Activated CD4-positive, alpha-beta T cell treated with anti-CD3 and anti-CD28 coated beads, Interleukin-2, amount 10 ng/mL, durations not matched to agents 7 days and 5 days (primary cell): Measurements from ENCODE around the gene POR. TPM values are rescaled to one million over a fixed set of nuclear protein-coding genes. Genes with fewer than 3 reads are reported as not detected.
A peak's percentile ranks its signal among the peaks of the same experiment; 100 is the strongest.
"Not testable (repeated sequence)": the region's sequence is repeated elsewhere in the genome, so short reads cannot be mapped to it uniquely, and the experiment has no call there.

ENCODE experiments used
- CTCF ChIA-PET: fragments of 350-600 bp; sonication (Branson Sonifier 250); formaldehyde crosslinking; loops from one replicate; lab custom pipeline; 2021; ENCODE audit warnings: antibody characterized with exemption; lab: Charles Lee
- POLR2A ChIA-PET: fragments of 350-600 bp; sonication (Branson Sonifier 250); formaldehyde crosslinking; loops from one replicate; lab custom pipeline; 2021; ENCODE audit warnings: antibody characterized with exemption; lab: Charles Lee
- DNase-seq: peaks from one replicate; pipeline ENCODE4 v3.0.0-alpha.2; 2020
- H3K27ac Mint-ChIP-seq: one replicate; pipeline ENCODE4 v1.8.0; 2021; ENCODE audit warnings: mild to moderate bottlenecking, moderate library complexity, mixed read lengths
- H3K27me3 Mint-ChIP-seq: one replicate; pipeline ENCODE4 v1.8.0; 2021; ENCODE audit warnings: mixed read lengths
- H3K36me3 Mint-ChIP-seq: one replicate; pipeline ENCODE4 v1.8.0; 2021; ENCODE audit warnings: low read depth, mixed read lengths
- H3K4me1 Mint-ChIP-seq: one replicate; pipeline ENCODE4 v1.8.0; 2021; ENCODE audit warnings: mixed read lengths
- H3K4me3 Mint-ChIP-seq: one replicate; pipeline ENCODE4 v1.8.0; 2021; ENCODE audit warnings: mild to moderate bottlenecking, moderate library complexity, mixed read lengths
- H3K9me3 Mint-ChIP-seq: one replicate; pipeline ENCODE4 v1.8.0; 2021; ENCODE audit warnings: mixed read lengths
- total RNA-seq, 2 experiments: library from RNA; stranded (reverse); gene quantifications; one replicate each; pipeline ENCODE4 v1.2.3, GENCODE V29; 2021

Gene POR
- total RNA-seq, 2 experiments from 2014 or later, result 29.9 to 37.1 TPM

- ChIA-PET POLR2A (no interaction called here), CTCF (interaction anchor here (1.0 kb wide), 1 partner anchor 123 kb away, joined by 3 read pairs; no protein-coding TSS in a partner anchor)
- no peak overlapping the region for H3K27ac Mint-ChIP-seq
- H3K4me1 Mint-ChIP-seq, result peaks cover 22% of the 10 kb centered on the region
- H3K36me3 Mint-ChIP-seq, result peaks cover 3% of the 10 kb centered on the region
- DNase-seq, result no peak
- no peaks in the 10 kb centered on the region for H3K27me3 Mint-ChIP-seq
- H3K9me3 Mint-ChIP-seq, result no peaks in the 10 kb centered on the region
- H3K4me3 Mint-ChIP-seq, result no peak overlapping the region
These were observed 38.7 kb upstream of the POR start for GRCh38 chr7:75876126-75876881.

DNA sequence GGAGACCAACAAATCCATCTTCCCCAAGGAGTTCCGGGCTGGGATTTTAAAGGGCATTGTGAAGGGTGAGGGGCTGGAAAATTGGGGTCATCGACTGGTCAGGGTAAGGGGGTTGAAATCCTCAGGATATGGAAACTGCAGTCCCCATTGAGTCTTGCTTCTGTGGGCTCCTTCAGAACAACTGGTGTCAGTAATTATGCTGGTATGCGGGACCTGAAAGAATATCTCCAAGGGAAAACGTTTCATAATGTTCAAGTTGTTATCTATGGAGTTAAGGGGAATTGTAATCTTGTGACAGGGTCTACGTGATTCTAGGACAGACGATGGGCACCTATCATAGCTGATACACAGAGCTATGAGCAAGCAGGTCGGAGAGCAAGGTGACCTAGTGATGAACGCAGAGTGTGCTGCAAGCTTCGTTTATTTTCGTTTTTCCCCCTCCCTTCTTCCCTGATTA lies 36.6 kb upstream of the POR start:
- POLR2A ChIA-PET, result no interaction called here

GRCh38 chr7:75878769-75879611 lies 36.0 kb upstream of the POR start, which contains the start of gene RHBDD2:
TSS of gene RHBDD2 (plus strand) at chr7:75879034. CDS start at chr7:75879083, 49 bp downstream.
- peak within 1 kb of the TSS; percentile 92 for H3K27ac Mint-ChIP-seq
- H3K4me3 Mint-ChIP-seq, result peak within 1 kb of the TSS; percentile 90
- peaks cover 27% of the 10 kb centered on the region for H3K4me1 Mint-ChIP-seq
- H3K27me3 Mint-ChIP-seq, result no peaks in the 10 kb centered on the region
- POLR2A ChIA-PET, result no interaction called here
- H3K36me3 Mint-ChIP-seq, result peaks cover 20% of the 10 kb centered on the region
- DNase-seq, result peak; percentile 97
- CTCF ChIA-PET, result interaction anchor here (1.6 kb wide), 2 partner anchors 11 to 24 kb away, joined by 3 to 4 read pairs; no protein-coding TSS in a partner anchor
- H3K9me3 Mint-ChIP-seq, result no peaks in the 10 kb centered on the region

More for the DNA sequence above, 36.6 kb upstream of the POR start:
- peaks cover 27% of the 10 kb centered on the region for H3K4me1 Mint-ChIP-seq
- H3K36me3 Mint-ChIP-seq, result peaks cover 20% of the 10 kb centered on the region
- H3K27me3 Mint-ChIP-seq, result no peaks in the 10 kb centered on the region
- no peak for DNase-seq
- H3K9me3 Mint-ChIP-seq, result no peaks in the 10 kb centered on the region
- CTCF ChIA-PET, result interaction anchor here (1.6 kb wide), 1 partner anchor 24 kb away, joined by 3 read pairs; no protein-coding TSS in a partner anchor
- H3K4me3 Mint-ChIP-seq, result peak overlapping the region; percentile 90
- peak overlapping the region; percentile 87 for H3K27ac Mint-ChIP-seq

DNA sequence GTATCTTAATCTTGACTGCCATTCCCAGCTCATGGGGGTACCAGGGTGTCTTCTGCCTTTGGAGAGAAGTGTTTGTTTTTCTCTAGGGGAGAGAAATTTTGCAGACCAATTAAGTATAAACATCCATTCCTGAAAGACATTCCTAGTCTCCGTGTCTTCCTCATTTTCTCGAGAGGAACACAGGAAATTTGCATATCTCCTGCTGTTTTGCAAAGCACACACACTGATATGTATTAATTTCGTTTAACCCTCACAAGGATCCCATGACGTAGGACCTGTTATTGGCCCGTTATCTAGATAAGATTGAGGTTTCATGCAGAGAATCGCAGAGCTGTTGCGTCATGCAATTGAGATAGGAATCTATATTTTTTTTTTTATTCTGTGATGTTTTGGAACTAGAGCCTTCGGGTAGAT lies 35.2 kb upstream of the POR start:
- H3K36me3 Mint-ChIP-seq, result peaks cover 28% of the 10 kb centered on the region
- peak overlapping the region; percentile 92 for H3K27ac Mint-ChIP-seq
- CTCF ChIA-PET, result interaction anchor here (1.6 kb wide), 1 partner anchor 10 kb away, joined by 4 read pairs; no protein-coding TSS in a partner anchor
- no peaks in the 10 kb centered on the region for H3K27me3 Mint-ChIP-seq
- no peaks in the 10 kb centered on the region for H3K9me3 Mint-ChIP-seq
- peak overlapping the region; percentile 90 for H3K4me3 Mint-ChIP-seq
- peaks cover 27% of the 10 kb centered on the region for H3K4me1 Mint-ChIP-seq
- POLR2A ChIA-PET, result no interaction called here
- DNase-seq, result peak; percentile 59

DNA sequence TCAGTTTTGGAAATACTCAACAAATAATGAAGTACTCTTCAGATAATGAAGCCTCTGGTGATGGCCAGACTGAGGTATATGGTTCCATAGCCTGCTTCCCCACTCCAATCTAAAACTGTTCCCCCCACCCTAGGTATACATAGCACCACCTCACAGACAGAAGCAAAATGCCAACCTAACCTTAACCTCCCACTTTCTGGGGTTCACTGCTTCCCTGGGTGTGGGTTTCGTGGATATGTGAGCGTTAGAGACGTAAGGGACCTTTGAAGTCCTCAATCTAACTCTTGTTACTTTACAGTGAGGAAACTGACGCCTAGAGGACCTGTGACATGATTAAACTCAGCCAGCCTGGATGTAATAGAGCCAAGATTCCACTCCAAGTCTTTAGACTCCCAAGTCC lies 34.7 kb upstream of the POR start:
- H3K27me3 Mint-ChIP-seq, result no peaks in the 10 kb centered on the region
- H3K4me3 Mint-ChIP-seq, result peak overlapping the region; percentile 90
- ChIA-PET POLR2A (no interaction called here), CTCF (interaction anchor here (1.6 kb wide), 1 partner anchor 9 kb away, joined by 4 read pairs; no protein-coding TSS in a partner anchor)
- peaks cover 27% of the 10 kb centered on the region for H3K4me1 Mint-ChIP-seq
- H3K27ac Mint-ChIP-seq, result no peak overlapping the region
- DNase-seq, result no peak
- peaks cover 28% of the 10 kb centered on the region for H3K36me3 Mint-ChIP-seq
- no peaks in the 10 kb centered on the region for H3K9me3 Mint-ChIP-seq

DNA sequence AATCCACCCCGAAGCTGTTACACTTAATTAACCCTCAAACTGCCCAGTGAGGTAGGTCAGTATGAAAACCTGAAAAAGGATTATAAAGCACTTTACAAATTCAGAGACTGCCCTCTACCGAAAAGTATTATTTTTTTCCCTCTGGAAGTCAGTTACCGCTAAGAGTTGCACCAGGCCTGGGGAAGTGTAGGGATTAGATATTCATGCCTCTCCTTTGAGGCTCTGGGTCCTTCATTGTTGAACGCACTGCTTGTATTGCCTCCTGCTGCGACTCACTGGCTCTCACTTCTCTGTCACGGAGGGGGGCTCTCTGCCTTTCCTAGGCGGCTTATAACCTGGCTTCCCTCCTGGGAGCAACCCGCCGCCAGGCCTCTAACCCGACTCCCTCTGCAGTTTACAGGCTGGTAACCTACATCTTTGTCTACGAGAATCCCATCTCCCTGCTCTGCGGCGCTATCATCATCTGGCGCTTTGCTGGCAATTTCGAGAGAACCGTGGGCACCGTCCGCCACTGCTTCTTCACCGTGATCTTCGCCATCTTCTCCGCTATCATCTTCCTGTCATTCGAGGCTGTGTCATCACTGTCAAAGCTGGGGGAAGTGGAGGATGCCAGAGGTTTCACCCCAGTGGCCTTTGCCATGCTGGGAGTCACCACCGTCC lies 33.4 kb upstream of the POR start:
- Mint-ChIP-seq H3K4me1 (peaks cover 27% of the 10 kb centered on the region), H3K27me3 (no peaks in the 10 kb centered on the region), H3K27ac (no peak overlapping the region), H3K36me3 (peaks cover 28% of the 10 kb centered on the region), H3K4me3 (no peak overlapping the region), H3K9me3 (no peaks in the 10 kb centered on the region)
- CTCF ChIA-PET, result interaction anchor here (1.0 kb wide), 1 partner anchor 9 kb away, joined by 3 read pairs; no protein-coding TSS in a partner anchor
- POLR2A ChIA-PET, result no interaction called here
- DNase-seq, result no peak

- H3K9me3 Mint-ChIP-seq, H3K4me3 Mint-ChIP-seq, H3K27ac Mint-ChIP-seq, POLR2A ChIA-PET, H3K27me3 Mint-ChIP-seq, DNase-seq, CTCF ChIA-PET: not testable (repeated sequence)
- peaks cover 31% of the 10 kb centered on the region for H3K36me3 Mint-ChIP-seq
- H3K4me1 Mint-ChIP-seq, result peaks cover 21% of the 10 kb centered on the region
These were observed 31.6 kb upstream of the POR start for GRCh38 chr7:75883265-75883824.

GRCh38 chr7:75884476-75884875 lies 30.5 kb upstream of the POR start:
- Mint-ChIP-seq H3K36me3 (peaks cover 31% of the 10 kb centered on the region), H3K4me1 (peaks cover 17% of the 10 kb centered on the region), H3K4me3 (no peak overlapping the region), H3K9me3 (no peaks in the 10 kb centered on the region), H3K27ac (no peak overlapping the region), H3K27me3 (no peaks in the 10 kb centered on the region)
- no peak for DNase-seq
- CTCF ChIA-PET, result no interaction called here
- POLR2A ChIA-PET, result no interaction called here

- ChIA-PET CTCF (interaction anchor here (0.6 kb wide), 2 partner anchors 8 to 135 kb away, joined by 3 to 4 read pairs; no protein-coding TSS in a partner anchor), POLR2A (no interaction called here)
- Mint-ChIP-seq H3K36me3 (peaks cover 31% of the 10 kb centered on the region), H3K4me3 (no peak overlapping the region), H3K9me3 (no peaks in the 10 kb centered on the region), H3K4me1 (peaks cover 11% of the 10 kb centered on the region), H3K27ac (no peak overlapping the region), H3K27me3 (no peaks in the 10 kb centered on the region)
- DNase-seq, result no peak
These were observed 29.9 kb upstream of the POR start for GRCh38 chr7:75885036-75885435.

DNA sequence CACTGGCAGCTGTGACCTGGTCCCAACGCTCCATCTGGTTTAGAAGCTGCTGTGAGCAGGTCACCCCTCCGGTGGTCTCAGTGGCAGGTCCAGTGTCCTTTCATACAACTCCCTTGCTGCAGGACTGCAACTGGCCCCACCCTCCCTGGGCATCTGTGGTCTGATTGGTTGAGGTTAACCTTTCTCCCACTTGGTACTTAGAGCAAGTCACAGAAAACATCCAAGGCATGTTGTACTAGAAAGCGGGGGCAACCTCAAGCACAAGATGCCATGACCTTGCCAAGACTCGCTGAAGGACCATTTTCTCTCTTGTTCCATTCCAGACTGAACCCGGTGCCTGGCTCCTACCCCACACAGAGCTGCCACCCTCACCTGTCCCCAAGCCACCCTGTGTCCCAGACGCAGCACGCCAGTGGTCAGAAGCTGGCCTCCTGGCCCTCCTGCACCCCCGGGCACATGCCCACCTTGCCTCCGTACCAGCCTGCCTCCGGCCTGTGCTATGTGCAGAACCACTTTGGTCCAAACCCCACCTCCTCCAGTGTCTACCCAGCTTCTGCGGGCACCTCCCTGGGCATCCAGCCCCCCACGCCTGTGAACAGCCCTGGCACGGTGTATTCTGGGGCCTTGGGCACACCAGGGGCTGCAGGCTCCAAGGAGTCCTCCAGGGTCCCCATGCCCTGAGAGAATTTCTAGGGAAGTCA lies 27.1 kb upstream of the POR start:
- CTCF ChIA-PET, result no interaction called here
- no peak for DNase-seq
- Mint-ChIP-seq H3K27me3 (no peaks in the 10 kb centered on the region), H3K4me1 (no peaks in the 10 kb centered on the region), H3K9me3 (no peaks in the 10 kb centered on the region), H3K4me3 (no peak overlapping the region), H3K27ac (no peak overlapping the region), H3K36me3 (peaks cover 14% of the 10 kb centered on the region)
- POLR2A ChIA-PET, result no interaction called here

GRCh38 chr7:75888464-75889222 lies 26.3 kb upstream of the POR start:
- no peaks in the 10 kb centered on the region for H3K27me3 Mint-ChIP-seq
- ChIA-PET POLR2A (no interaction called here), CTCF (interaction anchor here (1.1 to 1.4 kb wide), 2 partner anchors 9 to 10 kb away, joined by 3 to 4 read pairs; no protein-coding TSS in a partner anchor)
- H3K4me1 Mint-ChIP-seq, result no peaks in the 10 kb centered on the region
- H3K9me3 Mint-ChIP-seq, result no peaks in the 10 kb centered on the region
- no peak for DNase-seq
- H3K4me3 Mint-ChIP-seq, result no peak overlapping the region
- peaks cover 11% of the 10 kb centered on the region for H3K36me3 Mint-ChIP-seq
- H3K27ac Mint-ChIP-seq, result peak overlapping the region; percentile 19
